Activated naive CD4-positive, alpha-beta T cell treated with anti-CD3 and anti-CD28 coated beads, Interleukin-2, amount 10 ng/mL, durations not matched to agents 7 days and 5 days (primary cell): ENCODE data around the gene PARP2.

ENCODE experiments used
- CTCF ChIA-PET: fragments of 350-600 bp; sonication (Branson Sonifier 250); formaldehyde crosslinking; loops from one replicate; lab custom pipeline; 2021; ENCODE audit warnings: antibody characterized with exemption; lab: Charles Lee
- DNase-seq: peaks from one replicate; pipeline ENCODE4 v3.0.0-alpha.2; 2020
- H3K27ac Mint-ChIP-seq: one replicate; pipeline ENCODE4 v1.8.0; 2021; ENCODE audit warnings: mild to moderate bottlenecking, moderate library complexity, mixed read lengths
- H3K27me3 Mint-ChIP-seq: one replicate; pipeline ENCODE4 v1.8.0; 2021; ENCODE audit warnings: mild to moderate bottlenecking, mixed read lengths
- H3K36me3 Mint-ChIP-seq: one replicate; pipeline ENCODE4 v1.8.0; 2021; ENCODE audit warnings: mixed read lengths
- H3K4me1 Mint-ChIP-seq: one replicate; pipeline ENCODE4 v1.8.0; 2021; ENCODE audit warnings: mixed read lengths
- H3K4me3 Mint-ChIP-seq: one replicate; pipeline ENCODE4 v1.8.0; 2021; ENCODE audit warnings: mild to moderate bottlenecking, moderate library complexity, mixed read lengths
- H3K9me3 Mint-ChIP-seq: one replicate; pipeline ENCODE4 v1.8.0; 2021; ENCODE audit warnings: mixed read lengths

The PARP2 gene

GRCh38 chr14:20365928-20366327, 22.5 kb downstream of the PARP2 start:
- H3K4me1 Mint-ChIP-seq, result no peaks in the 10 kb centered on the region
- no peak for DNase-seq
- H3K27me3 Mint-ChIP-seq, result no peaks in the 10 kb centered on the region
- H3K9me3 Mint-ChIP-seq, result no peaks in the 10 kb centered on the region
- CTCF ChIA-PET, result interaction anchor here (2.0 kb wide), 1 partner anchor 39 kb away, joined by 6 read pairs; no protein-coding TSS in a partner anchor
- peaks cover 54% of the 10 kb centered on the region for H3K36me3 Mint-ChIP-seq
- no peak overlapping the region for H3K4me3 Mint-ChIP-seq
- no peak overlapping the region for H3K27ac Mint-ChIP-seq

- DNase-seq, result no peak
- H3K36me3 Mint-ChIP-seq, result peaks cover 66% of the 10 kb centered on the region
- no peaks in the 10 kb centered on the region for H3K4me1 Mint-ChIP-seq
Measured at GRCh38 chr14:20372796-20373195, 29.4 kb downstream of the PARP2 start.

GRCh38 chr14:20375471-20375870, 32.0 kb downstream of the PARP2 start:
- no peaks in the 10 kb centered on the region for H3K9me3 Mint-ChIP-seq
- DNase-seq, result no peak
- CTCF ChIA-PET, result interaction anchor here (0.7 to 1.6 kb wide), 4 partner anchors 9 to 49 kb away, joined by 3 to 4 read pairs (median 3); no protein-coding TSS in a partner anchor
- no peak overlapping the region for H3K4me3 Mint-ChIP-seq
- H3K27me3 Mint-ChIP-seq, result no peaks in the 10 kb centered on the region
- no peak overlapping the region for H3K27ac Mint-ChIP-seq
- H3K4me1 Mint-ChIP-seq, result no peaks in the 10 kb centered on the region
- H3K36me3 Mint-ChIP-seq, result peaks cover 62% of the 10 kb centered on the region

More at GRCh38 chr14:20372796-20373195, 29.4 kb downstream of the PARP2 start:
- Mint-ChIP-seq H3K4me3 (no peak overlapping the region), H3K9me3 (no peaks in the 10 kb centered on the region), H3K27ac (peak overlapping the region; percentile 39), H3K27me3 (no peaks in the 10 kb centered on the region)
- CTCF ChIA-PET, result interaction anchor here (0.6 kb wide), 1 partner anchor 790 kb away, joined by 4 read pairs; no protein-coding TSS in a partner anchor

- DNase-seq, result no peak
- Mint-ChIP-seq H3K27ac (no peak overlapping the region), H3K4me1 (no peaks in the 10 kb centered on the region), H3K9me3 (no peaks in the 10 kb centered on the region), H3K27me3 (no peaks in the 10 kb centered on the region), H3K4me3 (no peak overlapping the region), H3K36me3 (peaks cover 62% of the 10 kb centered on the region)
- CTCF ChIA-PET, result interaction anchor here (0.7 to 1.6 kb wide), 3 partner anchors 9 to 49 kb away, joined by 3 to 4 read pairs (median 3); no protein-coding TSS in a partner anchor
Measured at GRCh38 chr14:20376071-20376588, 32.7 kb downstream of the PARP2 start.

- no peak overlapping the region for H3K4me3 Mint-ChIP-seq
- no peaks in the 10 kb centered on the region for H3K27me3 Mint-ChIP-seq
- CTCF ChIA-PET, result no interaction called here
- no peak for DNase-seq
- H3K9me3 Mint-ChIP-seq, result no peaks in the 10 kb centered on the region
- H3K27ac Mint-ChIP-seq, result no peak overlapping the region
- peaks cover 62% of the 10 kb centered on the region for H3K36me3 Mint-ChIP-seq
- no peaks in the 10 kb centered on the region for H3K4me1 Mint-ChIP-seq
Measured at GRCh38 chr14:20377171-20377570, 33.7 kb downstream of the PARP2 start.

GRCh38 chr14:20379743-20380142, 36.3 kb downstream of the PARP2 start:
- H3K9me3 Mint-ChIP-seq, result no peaks in the 10 kb centered on the region
- H3K27me3 Mint-ChIP-seq, result no peaks in the 10 kb centered on the region
- DNase-seq, result no peak
- H3K27ac Mint-ChIP-seq, result no peak overlapping the region
- H3K4me1 Mint-ChIP-seq, result no peaks in the 10 kb centered on the region
- H3K4me3 Mint-ChIP-seq, result no peak overlapping the region
- peaks cover 61% of the 10 kb centered on the region for H3K36me3 Mint-ChIP-seq
- CTCF ChIA-PET, result interaction anchor here (1.5 kb wide), 1 partner anchor 52 kb away, joined by 3 read pairs; no protein-coding TSS in a partner anchor

GRCh38 chr14:20380681-20381080, 37.2 kb downstream of the PARP2 start:
- peaks cover 60% of the 10 kb centered on the region for H3K36me3 Mint-ChIP-seq
- no peaks in the 10 kb centered on the region for H3K4me1 Mint-ChIP-seq
- no peak for DNase-seq
- H3K27me3 Mint-ChIP-seq, result no peaks in the 10 kb centered on the region
- CTCF ChIA-PET, result no interaction called here
- no peaks in the 10 kb centered on the region for H3K9me3 Mint-ChIP-seq
- H3K27ac Mint-ChIP-seq, result no peak overlapping the region
- no peak overlapping the region for H3K4me3 Mint-ChIP-seq

- Mint-ChIP-seq H3K36me3 (peaks cover 61% of the 10 kb centered on the region), H3K4me1 (no peaks in the 10 kb centered on the region), H3K27me3 (no peaks in the 10 kb centered on the region), H3K27ac (no peak overlapping the region), H3K9me3 (no peaks in the 10 kb centered on the region), H3K4me3 (no peak overlapping the region)
- no peak for DNase-seq
- CTCF ChIA-PET, result interaction anchor here (1.2 kb wide), 1 partner anchor 229 kb away, joined by 3 read pairs; no protein-coding TSS in a partner anchor
Measured at GRCh38 chr14:20381341-20381740, 37.9 kb downstream of the PARP2 start.

GRCh38 chr14:20382526-20382925, 39.1 kb downstream of the PARP2 start:
- Mint-ChIP-seq H3K4me1 (no peaks in the 10 kb centered on the region), H3K4me3 (no peak overlapping the region), H3K9me3 (no peaks in the 10 kb centered on the region), H3K27me3 (no peaks in the 10 kb centered on the region), H3K27ac (no peak overlapping the region), H3K36me3 (peaks cover 62% of the 10 kb centered on the region)
- CTCF ChIA-PET, result no interaction called here
- no peak for DNase-seq

GRCh38 chr14:20383032-20383431, 39.6 kb downstream of the PARP2 start:
- Mint-ChIP-seq H3K4me3 (no peak overlapping the region), H3K27ac (no peak overlapping the region), H3K36me3 (peaks cover 63% of the 10 kb centered on the region), H3K4me1 (no peaks in the 10 kb centered on the region), H3K27me3 (no peaks in the 10 kb centered on the region), H3K9me3 (no peaks in the 10 kb centered on the region)
- CTCF ChIA-PET, result no interaction called here
- DNase-seq, result no peak

GRCh38 chr14:20383636-20384035, 40.2 kb downstream of the PARP2 start:
- CTCF ChIA-PET, result no interaction called here
- H3K36me3 Mint-ChIP-seq, result peaks cover 67% of the 10 kb centered on the region
- no peak overlapping the region for H3K4me3 Mint-ChIP-seq
- no peaks in the 10 kb centered on the region for H3K4me1 Mint-ChIP-seq
- no peak overlapping the region for H3K27ac Mint-ChIP-seq
- H3K27me3 Mint-ChIP-seq, result no peaks in the 10 kb centered on the region
- H3K9me3 Mint-ChIP-seq, result no peaks in the 10 kb centered on the region
- no peak for DNase-seq

GRCh38 chr14:20384321-20384720, 40.9 kb downstream of the PARP2 start:
- Mint-ChIP-seq H3K36me3 (peaks cover 68% of the 10 kb centered on the region), H3K4me1 (no peaks in the 10 kb centered on the region), H3K27me3 (no peaks in the 10 kb centered on the region), H3K9me3 (no peaks in the 10 kb centered on the region), H3K4me3 (no peak overlapping the region), H3K27ac (no peak overlapping the region)
- CTCF ChIA-PET, result interaction anchor here (1.2 to 1.5 kb wide), 2 partner anchors 8 to 31 kb away, joined by 3 to 6 read pairs; no protein-coding TSS in a partner anchor
- DNase-seq, result no peak

- no peaks in the 10 kb centered on the region for H3K4me1 Mint-ChIP-seq
- H3K9me3 Mint-ChIP-seq, result no peaks in the 10 kb centered on the region
- CTCF ChIA-PET, result interaction anchor here (1.2 to 1.5 kb wide), 2 partner anchors 9 to 31 kb away, joined by 3 to 6 read pairs; no protein-coding TSS in a partner anchor
- H3K4me3 Mint-ChIP-seq, result no peak overlapping the region
- peaks cover 68% of the 10 kb centered on the region for H3K36me3 Mint-ChIP-seq
- DNase-seq, result no peak
- no peaks in the 10 kb centered on the region for H3K27me3 Mint-ChIP-seq
- no peak overlapping the region for H3K27ac Mint-ChIP-seq
Measured at GRCh38 chr14:20384886-20385285, 41.5 kb downstream of the PARP2 start.

- Mint-ChIP-seq H3K27ac (no peak overlapping the region), H3K36me3 (peaks cover 60% of the 10 kb centered on the region), H3K4me3 (no peak overlapping the region), H3K4me1 (no peaks in the 10 kb centered on the region), H3K9me3 (no peaks in the 10 kb centered on the region), H3K27me3 (no peaks in the 10 kb centered on the region)
- no peak for DNase-seq
- CTCF ChIA-PET, result no interaction called here
Measured at GRCh38 chr14:20386276-20386855, 42.9 kb downstream of the PARP2 start.

- H3K9me3 Mint-ChIP-seq, result no peaks in the 10 kb centered on the region
- CTCF ChIA-PET, result interaction anchor here (1.4 kb wide), 1 partner anchor 61 kb away, joined by 3 read pairs; no protein-coding TSS in a partner anchor
- no peak overlapping the region for H3K4me3 Mint-ChIP-seq
- peak overlapping the region; percentile 35 for H3K27ac Mint-ChIP-seq
- DNase-seq, result no peak
- no peaks in the 10 kb centered on the region for H3K27me3 Mint-ChIP-seq
- peaks cover 59% of the 10 kb centered on the region for H3K36me3 Mint-ChIP-seq
- H3K4me1 Mint-ChIP-seq, result no peaks in the 10 kb centered on the region
Measured at GRCh38 chr14:20387576-20387975, 44.1 kb downstream of the PARP2 start.
